ENCODE results near the gene GPR12.

DNA sequence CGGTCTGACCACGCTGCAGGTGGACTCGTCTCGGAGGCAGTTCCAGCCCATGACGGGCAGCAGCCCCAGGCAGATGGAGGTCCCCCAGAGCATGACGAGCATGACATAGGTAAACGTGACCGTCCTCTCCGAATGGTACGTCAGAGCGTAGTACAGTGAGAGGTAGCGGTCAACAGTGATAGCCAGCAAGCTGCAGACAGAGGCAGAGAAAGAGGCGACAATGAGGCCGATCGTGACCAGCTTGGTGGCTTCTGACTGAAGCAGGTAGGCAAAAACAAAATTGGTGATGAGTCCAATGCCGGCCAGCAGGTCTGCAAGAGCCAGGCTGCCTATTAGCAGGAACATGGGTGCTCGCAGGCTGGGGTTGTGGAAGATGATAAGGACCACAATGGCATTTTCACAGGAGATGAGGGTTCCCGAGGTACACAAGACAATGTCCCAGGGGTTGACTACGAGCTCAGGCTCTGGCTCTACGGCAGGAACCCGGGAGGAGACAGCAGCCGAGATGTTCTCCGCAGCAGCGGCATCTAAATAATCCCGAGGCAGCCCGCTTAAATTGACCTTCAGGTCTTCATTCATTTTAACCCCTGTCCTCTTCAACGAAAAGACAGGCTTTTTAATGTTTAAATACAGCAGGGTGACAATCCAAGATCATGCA lies 1.2 kb downstream of the GPR12 start:
- TF ChIP-seq POLR2AphosphoS5 (IDR thresholded peaks at IDR 0.05; ENCODE audit: low read depth, low read length) = no peak
- TF ChIP-seq, protein P1, sequence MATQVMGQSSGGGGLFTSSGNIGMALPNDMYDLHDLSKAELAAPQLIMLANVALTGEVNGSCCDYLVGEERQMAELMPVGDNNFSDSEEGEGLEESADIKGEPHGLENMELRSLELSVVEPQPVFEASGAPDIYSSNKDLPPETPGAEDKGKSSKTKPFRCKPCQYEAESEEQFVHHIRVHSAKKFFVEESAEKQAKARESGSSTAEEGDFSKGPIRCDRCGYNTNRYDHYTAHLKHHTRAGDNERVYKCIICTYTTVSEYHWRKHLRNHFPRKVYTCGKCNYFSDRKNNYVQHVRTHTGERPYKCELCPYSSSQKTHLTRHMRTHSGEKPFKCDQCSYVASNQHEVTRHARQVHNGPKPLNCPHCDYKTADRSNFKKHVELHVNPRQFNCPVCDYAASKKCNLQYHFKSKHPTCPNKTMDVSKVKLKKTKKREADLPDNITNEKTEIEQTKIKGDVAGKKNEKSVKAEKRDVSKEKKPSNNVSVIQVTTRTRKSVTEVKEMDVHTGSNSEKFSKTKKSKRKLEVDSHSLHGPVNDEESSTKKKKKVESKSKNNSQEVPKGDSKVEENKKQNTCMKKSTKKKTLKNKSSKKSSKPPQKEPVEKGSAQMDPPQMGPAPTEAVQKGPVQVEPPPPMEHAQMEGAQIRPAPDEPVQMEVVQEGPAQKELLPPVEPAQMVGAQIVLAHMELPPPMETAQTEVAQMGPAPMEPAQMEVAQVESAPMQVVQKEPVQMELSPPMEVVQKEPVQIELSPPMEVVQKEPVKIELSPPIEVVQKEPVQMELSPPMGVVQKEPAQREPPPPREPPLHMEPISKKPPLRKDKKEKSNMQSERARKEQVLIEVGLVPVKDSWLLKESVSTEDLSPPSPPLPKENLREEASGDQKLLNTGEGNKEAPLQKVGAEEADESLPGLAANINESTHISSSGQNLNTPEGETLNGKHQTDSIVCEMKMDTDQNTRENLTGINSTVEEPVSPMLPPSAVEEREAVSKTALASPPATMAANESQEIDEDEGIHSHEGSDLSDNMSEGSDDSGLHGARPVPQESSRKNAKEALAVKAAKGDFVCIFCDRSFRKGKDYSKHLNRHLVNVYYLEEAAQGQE (IDR thresholded peaks at IDR 0.05; ENCODE audit: insufficient read depth in 1 of 2, low read depth in 2 of 2, low read length in 2 of 2) = no peak
- no peak for TF ChIP-seq SIN3A (IDR thresholded peaks at IDR 0.05; ENCODE audit: borderline replicate concordance, insufficient read depth, low read length)
- no peak for TF ChIP-seq FOXP2 (optimal IDR thresholded peaks at IDR 0.05; ENCODE audit: borderline replicate concordance, extremely low read depth, extremely low read length, insufficient read depth)
- TF ChIP-seq TAF1 (IDR thresholded peaks at IDR 0.05; ENCODE audit: borderline replicate concordance, insufficient read depth, low read length) = no peak

Data from PFSK-1 (cell line).